GM10248 (cell line): ENCODE results near the gene TSPAN12.
A peak's percentile ranks its signal among the peaks of the same experiment; 100 is the strongest.

Source experiments
- CTCF ChIA-PET: fragments of 300-600 bp; sonication (Branson Sonifier 250); formaldehyde crosslinking; extraction: SDS; loops from one replicate; lab custom pipeline; 2021; ENCODE audit warnings: antibody characterized with exemption; lab: Yijun Ruan, JAX
- POLR2A ChIA-PET: fragments of 350-650 bp; sonication (Branson Sonifier 250); formaldehyde crosslinking; extraction: SDS; loops from one replicate; lab custom pipeline; 2020; ENCODE audit warnings: antibody characterized with exemption; lab: Yijun Ruan, JAX
- DNase-seq: peaks from one replicate; pipeline ENCODE4 v3.0.0; 2012; ENCODE audit errors: extremely low spot score
- TF ChIP-seq, protein P1 (sequence below): IDR thresholded peaks from 2 replicates; pipeline ENCODE4 v1.5.1; 2012; ENCODE audit warnings: mild to moderate bottlenecking, low read depth; ENCODE audit errors: extremely low read depth, missing control alignments, control extremely low read depth

The TSPAN12 gene

DNA sequence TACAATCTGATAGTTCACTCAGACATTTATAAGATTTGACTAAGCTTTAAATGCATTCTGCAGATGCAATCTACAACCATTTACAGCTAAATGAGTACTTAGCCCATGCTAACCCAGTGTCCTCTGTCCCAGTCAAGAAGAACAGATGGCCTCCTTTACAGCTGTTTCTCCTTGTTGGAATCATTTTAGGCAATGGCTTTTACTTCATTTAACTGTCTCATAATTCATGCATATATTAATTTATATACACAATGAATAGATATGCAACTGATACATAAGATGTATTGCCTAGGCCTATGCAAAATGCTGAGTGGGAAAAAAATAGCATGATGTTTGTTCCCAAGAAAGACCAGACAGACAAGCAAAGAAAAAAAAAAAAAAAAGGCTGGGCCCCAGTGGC, 82.2 kb downstream of the TSPAN12 start:
- DNase-seq = no peak
- POLR2A ChIA-PET = no interaction called here
- TF ChIP-seq, protein P1, sequence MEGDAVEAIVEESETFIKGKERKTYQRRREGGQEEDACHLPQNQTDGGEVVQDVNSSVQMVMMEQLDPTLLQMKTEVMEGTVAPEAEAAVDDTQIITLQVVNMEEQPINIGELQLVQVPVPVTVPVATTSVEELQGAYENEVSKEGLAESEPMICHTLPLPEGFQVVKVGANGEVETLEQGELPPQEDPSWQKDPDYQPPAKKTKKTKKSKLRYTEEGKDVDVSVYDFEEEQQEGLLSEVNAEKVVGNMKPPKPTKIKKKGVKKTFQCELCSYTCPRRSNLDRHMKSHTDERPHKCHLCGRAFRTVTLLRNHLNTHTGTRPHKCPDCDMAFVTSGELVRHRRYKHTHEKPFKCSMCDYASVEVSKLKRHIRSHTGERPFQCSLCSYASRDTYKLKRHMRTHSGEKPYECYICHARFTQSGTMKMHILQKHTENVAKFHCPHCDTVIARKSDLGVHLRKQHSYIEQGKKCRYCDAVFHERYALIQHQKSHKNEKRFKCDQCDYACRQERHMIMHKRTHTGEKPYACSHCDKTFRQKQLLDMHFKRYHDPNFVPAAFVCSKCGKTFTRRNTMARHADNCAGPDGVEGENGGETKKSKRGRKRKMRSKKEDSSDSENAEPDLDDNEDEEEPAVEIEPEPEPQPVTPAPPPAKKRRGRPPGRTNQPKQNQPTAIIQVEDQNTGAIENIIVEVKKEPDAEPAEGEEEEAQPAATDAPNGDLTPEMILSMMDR = no peak
- CTCF ChIA-PET = interaction anchor here (1.5 to 5.7 kb wide), 4 partner anchors 15 to 333 kb away, joined by 3 to 25 read pairs (median 4); no protein-coding TSS in a partner anchor

DNA sequence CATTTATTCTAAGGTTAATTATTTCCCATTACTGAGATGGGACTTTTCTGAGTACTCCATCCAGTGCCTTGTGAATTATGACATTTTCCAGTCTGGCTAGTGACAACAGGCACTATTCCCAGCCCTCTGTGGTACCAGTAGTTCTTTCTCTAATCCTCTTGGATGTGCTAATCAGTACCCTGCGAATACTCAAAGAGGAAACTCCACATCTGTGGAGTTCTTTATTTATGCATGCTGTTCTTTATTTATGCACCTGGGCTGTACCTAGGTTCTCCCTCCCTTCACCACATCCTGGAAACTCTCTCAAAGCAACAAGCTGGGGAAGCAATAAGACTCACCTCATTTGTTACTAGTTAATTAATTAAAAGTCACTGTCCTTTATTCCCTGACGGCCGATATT, 83.5 kb downstream of the TSPAN12 start:
- TF ChIP-seq, protein P1 = no peak
- ChIA-PET POLR2A (no interaction called here), CTCF (interaction anchor here (1.5 to 5.7 kb wide), 3 partner anchors 11 to 334 kb away, joined by 3 to 25 read pairs (median 3); no protein-coding TSS in a partner anchor)
- DNase-seq = no peak

DNA sequence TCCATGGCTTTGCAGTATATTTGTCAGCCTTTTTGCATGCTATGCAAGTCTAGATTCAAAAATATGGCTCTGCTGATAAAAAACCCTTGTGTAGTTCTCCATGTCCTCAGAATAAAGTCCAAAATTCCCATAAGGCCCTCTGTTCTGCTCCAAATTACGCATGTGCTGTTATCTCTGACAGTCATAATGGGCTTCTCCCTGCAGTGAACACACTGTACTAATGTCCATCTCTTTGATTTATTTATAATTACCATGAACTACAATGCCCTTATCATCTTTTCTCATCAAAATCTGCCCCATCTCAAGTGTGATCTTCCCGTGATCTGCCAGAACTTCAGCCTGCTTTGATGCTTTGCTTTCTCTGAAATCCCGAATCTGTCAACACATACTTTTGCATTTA, 87.7 kb downstream of the TSPAN12 start:
- POLR2A ChIA-PET = no interaction called here
- no peak for DNase-seq
- CTCF ChIA-PET = no interaction called here
- TF ChIP-seq, protein P1 = no peak

DNA sequence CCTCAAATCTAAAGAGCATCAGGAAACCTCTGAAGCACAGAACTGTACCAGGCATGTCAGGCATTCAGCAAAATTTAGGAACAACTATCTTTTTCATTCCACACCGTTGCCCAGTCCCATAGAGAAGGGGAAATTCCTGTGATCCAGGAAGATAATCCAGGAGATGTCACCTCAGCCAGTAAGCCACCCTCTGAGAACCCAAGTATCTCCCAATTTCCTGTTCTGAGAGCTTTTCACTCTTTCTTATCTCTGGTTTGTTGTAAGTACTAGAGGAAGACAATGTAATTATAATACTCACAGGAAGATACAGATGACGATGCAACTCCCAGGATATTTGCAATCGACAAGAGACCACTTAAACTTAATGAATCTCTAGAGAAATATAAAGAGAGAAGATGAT, 97.1 kb downstream of the TSPAN12 start:
- TF ChIP-seq, protein P1 = no peak
- ChIA-PET CTCF (interaction anchor here (1.0 to 1.5 kb wide), 3 partner anchors 15 to 303 kb away, joined by 3 read pairs; no protein-coding TSS in a partner anchor), POLR2A (no interaction called here)
- no peak for DNase-seq

DNA sequence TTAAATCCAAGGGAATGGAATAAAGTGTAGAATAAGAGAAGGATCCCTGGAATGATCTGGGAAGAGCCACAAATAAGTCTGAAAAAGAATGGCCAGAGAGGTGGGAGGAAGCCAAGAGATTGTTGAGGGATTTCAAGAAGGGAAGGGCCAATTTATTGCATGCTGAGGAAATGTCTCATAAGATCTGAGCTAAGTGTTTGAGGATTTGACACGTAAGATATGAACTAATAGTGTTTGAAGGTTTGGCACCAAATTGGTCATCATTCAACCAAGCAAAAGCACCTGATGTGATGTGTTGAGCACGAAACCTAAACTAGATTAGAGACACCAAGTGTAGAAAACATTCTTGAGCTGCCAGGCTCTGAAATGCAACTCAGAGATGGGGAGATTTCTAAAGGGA, 97.9 kb downstream of the TSPAN12 start:
- POLR2A ChIA-PET = no interaction called here
- TF ChIP-seq, protein P1 = no peak
- peak; percentile 13 for DNase-seq
- CTCF ChIA-PET = interaction anchor here (1.0 to 2.0 kb wide), 6 partner anchors 16 to 303 kb away, joined by 3 to 6 read pairs (median 3); no protein-coding TSS in a partner anchor

DNA sequence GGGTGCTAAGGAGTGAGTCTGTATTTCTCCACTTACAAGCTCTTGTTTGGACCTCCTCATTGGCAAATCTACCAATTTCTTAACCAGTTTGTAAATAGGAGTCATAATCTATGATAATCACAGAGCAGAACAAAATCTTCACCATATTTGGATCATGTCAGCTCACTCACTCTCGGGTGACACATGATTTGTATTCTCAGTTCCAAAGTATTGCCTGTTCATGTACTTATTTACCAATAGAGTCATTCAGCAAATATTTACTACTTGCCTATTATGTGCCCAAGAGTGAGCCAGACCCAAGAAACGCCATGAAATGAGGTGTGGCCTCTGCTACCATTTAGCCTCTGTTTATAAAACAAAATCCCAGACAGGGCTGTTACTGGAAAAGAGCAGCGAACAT, 114.8 kb downstream of the TSPAN12 start:
- no peak for DNase-seq
- POLR2A ChIA-PET = no interaction called here

More for the DNA sequence above, 114.8 kb downstream of the TSPAN12 start:
- CTCF ChIA-PET = interaction anchor here (1.6 to 3.6 kb wide), 3 partner anchors 12 to 49 kb away, joined by 3 to 14 read pairs (median 8); no protein-coding TSS in a partner anchor
- TF ChIP-seq, protein P1 = no peak
